Naive B cell (primary cell): ENCODE data around the gene DLGAP3. TPM values are rescaled to one million over a fixed set of nuclear protein-coding genes. Genes with fewer than 3 reads are reported as not detected.
"Not testable (repeated sequence)": the region's sequence is repeated elsewhere in the genome, so short reads cannot be mapped to it uniquely, and the experiment has no call there.

ENCODE experiments used
- ATAC-seq, 2 donors: fragments of 150-1000 bp; cut with Tn5 transposase; 2 replicates each; pipeline ENCODE4 v1.10.0; 2021; ENCODE audit warnings: low read depth in 2 of 2, mild to moderate bottlenecking in 2 of 2, moderate library complexity in 2 of 2
- DNase-seq: peaks from one replicate; pipeline ENCODE4 v3.0.0; 2022
- H3K27ac Mint-ChIP-seq, 6 donors: one replicate each; pipeline ENCODE4 v1.8.0; 2020 to 2022; ENCODE audit warnings: mild to moderate bottlenecking in 6 of 6, mixed read lengths in 6 of 6, moderate library complexity in 5 of 6, inconsistent platforms in 2 of 6
- H3K27me3 Mint-ChIP-seq, 3 donors: one replicate each; pipeline ENCODE4 v1.8.0; 2021 to 2022; ENCODE audit warnings: mixed read lengths in 3 of 3, mild to moderate bottlenecking in 1 of 3
- H3K36me3 Mint-ChIP-seq, 2 donors: one replicate each; pipeline ENCODE4 v1.8.0; 2020 to 2022; ENCODE audit warnings: mixed read lengths in 2 of 2, inconsistent platforms in 1 of 2, mild to moderate bottlenecking in 1 of 2
- H3K4me1 Mint-ChIP-seq, 3 donors: one replicate each; pipeline ENCODE4 v1.8.0; 2020 to 2022; ENCODE audit warnings: mixed read lengths in 3 of 3, inconsistent platforms in 1 of 3, mild to moderate bottlenecking in 1 of 3, moderate library complexity in 1 of 3
- H3K4me3 Mint-ChIP-seq, 8 donors: one replicate each; pipeline ENCODE4 v1.8.0; 2020 to 2022; ENCODE audit warnings: mild to moderate bottlenecking in 8 of 8, mixed read lengths in 8 of 8, moderate library complexity in 8 of 8, inconsistent platforms in 2 of 8
- H3K9me3 Mint-ChIP-seq, 7 donors: one replicate each; pipeline ENCODE4 v1.8.0; 2020 to 2022; ENCODE audit warnings: mixed read lengths in 7 of 7, mild to moderate bottlenecking in 5 of 7, inconsistent platforms in 2 of 7, moderate library complexity in 1 of 7
- polyA plus RNA-seq, 6 donors: library from polyadenylated mRNA; unstranded; fragments of 300-500 nt; fragmentation: Illumina TruSeq; gene quantifications; one replicate each; pipeline ENCODE4 v1.2.3, GENCODE V29; 2021; ENCODE audit warnings: low read depth in 6 of 6

The DLGAP3 gene
- polyA plus RNA-seq, result 1 to 10 TPM in 1 of 6 donors, under 1 TPM in 4, not detected in 1; 0.25 to 1.4 (median 0.41) TPM

GRCh38 chr1:34929497-34929852, at the start of gene DLGAP3:
Gene DLGAP3, minus strand, starts transcription at chr1:34929650. Its CDS starts 24,267 bp downstream, at chr1:34905383.
- peak within 1 kb of the TSS; percentile 79 to 97 (median 92) for H3K4me3 Mint-ChIP-seq
- peaks cover 21 to 41% (median 26%) of the 10 kb centered on the region in 3 donors for H3K4me1 Mint-ChIP-seq
- peaks cover 0 to 2% (median 0%) of the 10 kb centered on the region in 7 donors for H3K9me3 Mint-ChIP-seq
- peaks cover 0 to 15% (median 14%) of the 10 kb centered on the region in 3 donors for H3K27me3 Mint-ChIP-seq
- no peak for DNase-seq
- peaks cover 0 to under 1% of the 10 kb centered on the region in 2 donors for H3K36me3 Mint-ChIP-seq
- ATAC-seq, result peak; percentile 24 to 32
- H3K27ac Mint-ChIP-seq, result peak within 1 kb of the TSS in 5 of 6 donors; percentile 1 to 88 (median 12)

GRCh38 chr1:34978921-34979320, 49.5 kb upstream of the DLGAP3 start:
- DNase-seq (no peak), ATAC-seq (no peak)
- Mint-ChIP-seq H3K27ac (no peak overlapping the region), H3K36me3 (peaks cover 5 to 10% of the 10 kb centered on the region in 2 donors), H3K4me3 (peak overlapping the region in 1 of 8 donors; percentile 25), H3K27me3 (no peaks in the 10 kb centered on the region), H3K9me3 (peaks cover 0 to 2% (median 0%) of the 10 kb centered on the region in 7 donors), H3K4me1 (peaks cover 33 to 39% (median 34%) of the 10 kb centered on the region in 3 donors)

- ATAC-seq (no peak), DNase-seq (no peak)
- Mint-ChIP-seq H3K36me3 (peaks cover 5 to 10% of the 10 kb centered on the region in 2 donors), H3K27ac (peak overlapping the region in 1 of 6 donors; percentile 64), H3K4me1 (peaks cover 25 to 30% (median 26%) of the 10 kb centered on the region in 3 donors), H3K9me3 (peaks cover 0 to 2% (median 0%) of the 10 kb centered on the region in 7 donors), H3K4me3 (no peak overlapping the region), H3K27me3 (no peaks in the 10 kb centered on the region)
Observed at GRCh38 chr1:34977858-34978257, 48.4 kb upstream of the DLGAP3 start.

- DNase-seq (no peak), ATAC-seq (no peak)
- Mint-ChIP-seq H3K27me3 (no peaks in the 10 kb centered on the region), H3K4me3 (no peak overlapping the region), H3K27ac (no peak overlapping the region), H3K4me1 (peaks cover 20 to 22% (median 21%) of the 10 kb centered on the region in 3 donors), H3K9me3 (peaks cover 0 to 2% (median 0%) of the 10 kb centered on the region in 7 donors), H3K36me3 (peaks cover 5 to 10% of the 10 kb centered on the region in 2 donors)
Observed at GRCh38 chr1:34977210-34977471, 47.7 kb upstream of the DLGAP3 start.

- Mint-ChIP-seq H3K9me3 (peaks cover 0 to 2% (median 0%) of the 10 kb centered on the region in 7 donors), H3K27ac (no peak overlapping the region), H3K27me3 (no peaks in the 10 kb centered on the region), H3K4me3 (no peak overlapping the region), H3K36me3 (peaks cover 5 to 10% of the 10 kb centered on the region in 2 donors), H3K4me1 (peaks cover 18 to 21% (median 19%) of the 10 kb centered on the region in 3 donors)
- no peak for DNase-seq
- ATAC-seq, result no peak
Observed at GRCh38 chr1:34976384-34977209, 47.1 kb upstream of the DLGAP3 start.

- DNase-seq (no peak), ATAC-seq (no peak)
- Mint-ChIP-seq H3K27ac (peak overlapping the region in 2 of 6 donors; percentile 26 to 33), H3K9me3 (peaks cover 0 to 2% (median 0%) of the 10 kb centered on the region in 7 donors), H3K36me3 (peaks cover 5 to 10% of the 10 kb centered on the region in 2 donors), H3K27me3 (no peaks in the 10 kb centered on the region), H3K4me3 (peak overlapping the region in 1 of 8 donors; percentile 6), H3K4me1 (peaks cover 12 to 18% (median 14%) of the 10 kb centered on the region in 3 donors)
Observed at GRCh38 chr1:34975771-34976170, 46.3 kb upstream of the DLGAP3 start.

GRCh38 chr1:34975338-34975737, 45.9 kb upstream of the DLGAP3 start:
- H3K4me3 Mint-ChIP-seq, result no peak overlapping the region
- H3K36me3 Mint-ChIP-seq, result peaks cover 5 to 10% of the 10 kb centered on the region in 2 donors
- no peak overlapping the region for H3K27ac Mint-ChIP-seq
- DNase-seq, result no peak
- ATAC-seq, result no peak
- H3K4me1 Mint-ChIP-seq, result peaks cover 8 to 14% (median 10%) of the 10 kb centered on the region in 3 donors
- H3K27me3 Mint-ChIP-seq, result no peaks in the 10 kb centered on the region
- peaks cover 0 to 2% (median 0%) of the 10 kb centered on the region in 7 donors for H3K9me3 Mint-ChIP-seq

- ATAC-seq (no peak), DNase-seq (no peak)
- Mint-ChIP-seq H3K4me1 (peaks cover 8 to 12% (median 8%) of the 10 kb centered on the region in 3 donors), H3K27me3 (no peaks in the 10 kb centered on the region), H3K9me3 (peaks cover 0 to 2% (median 0%) of the 10 kb centered on the region in 7 donors), H3K36me3 (peaks cover 5 to 10% of the 10 kb centered on the region in 2 donors), H3K27ac (no peak overlapping the region), H3K4me3 (no peak overlapping the region)
Observed at GRCh38 chr1:34974626-34975025, 45.2 kb upstream of the DLGAP3 start.

GRCh38 chr1:34973326-34973725, 43.9 kb upstream of the DLGAP3 start:
- Mint-ChIP-seq H3K27me3 (no peaks in the 10 kb centered on the region), H3K9me3 (peaks cover 0 to 2% (median 0%) of the 10 kb centered on the region in 7 donors), H3K36me3 (peaks cover 5 to 10% of the 10 kb centered on the region in 2 donors), H3K27ac (no peak overlapping the region), H3K4me3 (no peak overlapping the region), H3K4me1 (peaks cover 3 to 7% (median 6%) of the 10 kb centered on the region in 3 donors)
- DNase-seq, result no peak
- ATAC-seq, result no peak

- Mint-ChIP-seq H3K27me3 (no peaks in the 10 kb centered on the region), H3K27ac (no peak overlapping the region), H3K4me1 (peaks cover 0 to 4% (median 2%) of the 10 kb centered on the region in 3 donors), H3K4me3 (no peak overlapping the region), H3K9me3 (peaks cover 0 to 1% (median 0%) of the 10 kb centered on the region in 7 donors), H3K36me3 (peaks cover 4 to 6% of the 10 kb centered on the region in 2 donors)
- ATAC-seq (no peak), DNase-seq (no peak)
Observed at GRCh38 chr1:34970829-34971228, 41.4 kb upstream of the DLGAP3 start.

- no peak for ATAC-seq
- H3K27me3 Mint-ChIP-seq, result no peaks in the 10 kb centered on the region
- H3K36me3 Mint-ChIP-seq, result peaks cover 0 to under 1% of the 10 kb centered on the region in 2 donors
Observed at GRCh38 chr1:34970220-34970735, 40.8 kb upstream of the DLGAP3 start.

GRCh38 chr1:34968297-34968696, 38.8 kb upstream of the DLGAP3 start:
- not testable (repeated sequence) for DNase-seq, H3K36me3 Mint-ChIP-seq, H3K9me3 Mint-ChIP-seq, H3K4me1 Mint-ChIP-seq, H3K27me3 Mint-ChIP-seq, H3K27ac Mint-ChIP-seq, H3K4me3 Mint-ChIP-seq, ATAC-seq

More at GRCh38 chr1:34970220-34970735, 40.8 kb upstream of the DLGAP3 start:
- Mint-ChIP-seq H3K27ac (no peak overlapping the region), H3K9me3 (peaks cover 0 to 1% (median 0%) of the 10 kb centered on the region in 7 donors), H3K4me1 (peaks cover 0 to 4% (median 0%) of the 10 kb centered on the region in 3 donors), H3K4me3 (no peak overlapping the region)
- no peak for DNase-seq

GRCh38 chr1:34967672-34968071, 38.2 kb upstream of the DLGAP3 start:
- not testable (repeated sequence) for ATAC-seq, H3K36me3 Mint-ChIP-seq, H3K4me3 Mint-ChIP-seq, H3K27ac Mint-ChIP-seq, DNase-seq, H3K4me1 Mint-ChIP-seq, H3K27me3 Mint-ChIP-seq, H3K9me3 Mint-ChIP-seq

GRCh38 chr1:34965597-34965996, 36.1 kb upstream of the DLGAP3 start:
- Mint-ChIP-seq H3K9me3 (peaks cover 0 to 2% (median 0%) of the 10 kb centered on the region in 7 donors), H3K27me3 (no peaks in the 10 kb centered on the region), H3K4me3 (no peak overlapping the region), H3K36me3 (no peaks in the 10 kb centered on the region), H3K27ac (no peak overlapping the region), H3K4me1 (no peaks in the 10 kb centered on the region)
- no peak for DNase-seq
- no peak for ATAC-seq
